Measurements from ENCODE around the gene CLMN. TPM values are rescaled to one million over a fixed set of nuclear protein-coding genes. Genes with fewer than 3 reads are reported as not detected.

The CLMN gene
- total RNA-seq, 1 experiment from 2014 or later: 111 TPM

GRCh38 chr14:95339301-95339865, 19.7 kb upstream of the CLMN start:
- intact Hi-C loops (cut with micrococcal nuclease; ENCODE audit: unreplicated experiment): no loop called here
- Mint-ChIP-seq H3K4me1 (ENCODE audit: low read depth, unreplicated experiment) (peaks cover 27% of the 10 kb centered on the region), H3K4me3 (ENCODE audit: low read depth, unreplicated experiment) (no peak overlapping the region), H3K27me3 (ENCODE audit: unreplicated experiment) (peaks cover 16% of the 10 kb centered on the region), H3K36me3 (ENCODE audit: insufficient read depth, unreplicated experiment) (no peaks in the 10 kb centered on the region), H3K9me3 (ENCODE audit: low read depth, unreplicated experiment) (peaks cover 8% of the 10 kb centered on the region), H3K27ac (ENCODE audit: unreplicated experiment) (no peak overlapping the region)
- CTCF ChIA-PET: no interaction called here
- DNase-seq: no peak
- no TSS peak for BruUV-seq (replicated peaks)
- no peak for TF ChIP-seq CTCF (IDR thresholded peaks at IDR 0.05; ENCODE audit: unreplicated experiment)

- no TSS peak for BruUV-seq (replicated peaks)
- no peaks in the 10 kb centered on the region for H3K36me3 Mint-ChIP-seq (ENCODE audit: insufficient read depth, unreplicated experiment)
- no peak for TF ChIP-seq CTCF (IDR thresholded peaks at IDR 0.05; ENCODE audit: unreplicated experiment)
- peaks cover 16% of the 10 kb centered on the region for H3K27me3 Mint-ChIP-seq (ENCODE audit: unreplicated experiment)
- CTCF ChIA-PET: interaction anchor here (0.6 kb wide), 1 partner anchor 10 kb away, joined by 3 read pairs; no protein-coding TSS in a partner anchor
- H3K27ac Mint-ChIP-seq (ENCODE audit: unreplicated experiment): no peak overlapping the region
- intact Hi-C loops (cut with micrococcal nuclease; ENCODE audit: unreplicated experiment): no loop called here
- DNase-seq: no peak
- H3K9me3 Mint-ChIP-seq (ENCODE audit: low read depth, unreplicated experiment): peaks cover 8% of the 10 kb centered on the region
- no peak overlapping the region for H3K4me3 Mint-ChIP-seq (ENCODE audit: low read depth, unreplicated experiment)
- peaks cover 25% of the 10 kb centered on the region for H3K4me1 Mint-ChIP-seq (ENCODE audit: low read depth, unreplicated experiment)
These were observed 18.7 kb upstream of the CLMN start for GRCh38 chr14:95338436-95338835.

- Mint-ChIP-seq H3K4me1 (ENCODE audit: low read depth, unreplicated experiment) (peaks cover 32% of the 10 kb centered on the region), H3K4me3 (ENCODE audit: low read depth, unreplicated experiment) (no peak overlapping the region), H3K9me3 (ENCODE audit: low read depth, unreplicated experiment) (peaks cover 8% of the 10 kb centered on the region), H3K27me3 (ENCODE audit: unreplicated experiment) (peaks cover 16% of the 10 kb centered on the region), H3K27ac (ENCODE audit: unreplicated experiment) (no peak overlapping the region), H3K36me3 (ENCODE audit: insufficient read depth, unreplicated experiment) (no peaks in the 10 kb centered on the region)
- no TSS peak for BruUV-seq (replicated peaks)
- intact Hi-C loops (cut with micrococcal nuclease; ENCODE audit: unreplicated experiment): no loop called here
- CTCF ChIA-PET: no interaction called here
- TF ChIP-seq CTCF (IDR thresholded peaks at IDR 0.05; ENCODE audit: unreplicated experiment): no peak
- DNase-seq: no peak
These were observed 17.4 kb upstream of the CLMN start for GRCh38 chr14:95337041-95337595.

- no TSS peak for BruUV-seq (replicated peaks)
- Mint-ChIP-seq H3K9me3 (ENCODE audit: low read depth, unreplicated experiment) (peaks cover 8% of the 10 kb centered on the region), H3K4me1 (ENCODE audit: low read depth, unreplicated experiment) (peaks cover 30% of the 10 kb centered on the region), H3K27ac (ENCODE audit: unreplicated experiment) (no peak overlapping the region), H3K4me3 (ENCODE audit: low read depth, unreplicated experiment) (no peak overlapping the region), H3K36me3 (ENCODE audit: insufficient read depth, unreplicated experiment) (no peaks in the 10 kb centered on the region), H3K27me3 (ENCODE audit: unreplicated experiment) (peaks cover 16% of the 10 kb centered on the region)
- intact Hi-C loops (cut with micrococcal nuclease; ENCODE audit: unreplicated experiment): no loop called here
- CTCF ChIA-PET: interaction anchor here (0.7 kb wide), 1 partner anchor 152 kb away, joined by 5 read pairs; no protein-coding TSS in a partner anchor
- no peak for DNase-seq
- no peak for TF ChIP-seq CTCF (IDR thresholded peaks at IDR 0.05; ENCODE audit: unreplicated experiment)
These were observed 16.6 kb upstream of the CLMN start for GRCh38 chr14:95336192-95336760.

Measured in Calu3 (cell line).